GM23338 (cell line): ENCODE data around the gene MTHFD1L. TPM values are rescaled to one million over a fixed set of nuclear protein-coding genes. Genes with fewer than 3 reads are reported as not detected.
A peak's percentile ranks its signal among the peaks of the same experiment; 100 is the strongest.

Source experiments
- ATAC-seq: fragments of 200-7000 bp; cut with Tn5 transposase; 3 replicates; pipeline ENCODE4 v1.9.1; 2020
- DNase-seq: peaks from one replicate; pipeline ENCODE4 v3.0.0-alpha.2; 2015; ENCODE audit warnings: low spot score
- H2AFZ ChIP-seq: fragments of 200-600 bp; sonication (generic); 2 replicates; pipeline ENCODE4 v1.8.0; 2016; ENCODE audit warnings: antibody characterized with exemption, mild to moderate bottlenecking, moderate library complexity
- H3F3A ChIP-seq: fragments of 200-600 bp; sonication (generic); replicated peaks from 2 replicates; pipeline ENCODE4 v1.8.0; 2017; ENCODE audit warnings: antibody characterized with exemption, mixed run types, low read depth
- H3K27ac ChIP-seq: fragments of 200-600 bp; sonication (generic); 2 replicates; pipeline ENCODE4 v1.6.1; 2016; ENCODE audit warnings: low read depth
- H3K27me3 ChIP-seq: fragments of 200-600 bp; sonication (generic); 2 replicates; pipeline ENCODE4 v1.8.0; 2016; ENCODE audit warnings: mild to moderate bottlenecking, mixed run types, moderate library complexity; ENCODE audit not compliant: insufficient read depth
- H3K36me3 ChIP-seq: fragments of 200-600 bp; sonication (generic); 2 replicates; pipeline ENCODE4 v1.8.0; 2016; ENCODE audit warnings: mild to moderate bottlenecking; ENCODE audit not compliant: insufficient read depth
- H3K4me1 ChIP-seq: fragments of 200-600 bp; sonication (generic); 2 replicates; pipeline ENCODE4 v1.8.0; 2016; ENCODE audit warnings: mild to moderate bottlenecking, moderate library complexity; ENCODE audit not compliant: insufficient read depth
- H3K4me2 ChIP-seq: fragments of 200-600 bp; sonication (generic); 2 replicates; pipeline ENCODE4 v1.7.1; 2017; ENCODE audit warnings: mixed run types
- H3K4me3 ChIP-seq: fragments of 200-600 bp; sonication (generic); 2 replicates; pipeline ENCODE4 v1.6.1; 2016; ENCODE audit warnings: mixed run types
- H3K79me2 ChIP-seq: fragments of 200-600 bp; sonication (generic); replicated peaks from 2 replicates; pipeline ENCODE4 v1.8.0; 2017; ENCODE audit warnings: mild to moderate bottlenecking; ENCODE audit not compliant: insufficient read depth
- H3K9me2 ChIP-seq: fragments of 200-600 bp; sonication (generic); 2 replicates; pipeline ENCODE4 v1.8.0; 2017; ENCODE audit not compliant: insufficient read depth
- H4K20me1 ChIP-seq: fragments of 200-600 bp; sonication (generic); replicated peaks from 2 replicates; pipeline ENCODE4 v1.8.0; 2017; ENCODE audit warnings: mild to moderate bottlenecking; ENCODE audit not compliant: insufficient read depth
- H3K27ac Mint-ChIP-seq: 2 replicates; pipeline ENCODE4 v1.8.0; 2020; ENCODE audit warnings: inconsistent platforms, mild to moderate bottlenecking, moderate library complexity, mixed read lengths
- H3K27me3 Mint-ChIP-seq: 3 replicates; pipeline ENCODE4 v1.8.0; 2022; ENCODE audit warnings: low read depth, mild to moderate bottlenecking, moderate library complexity, mixed read lengths, inconsistent platforms; ENCODE audit not compliant: insufficient read depth, poor library complexity
- H3K36me3 Mint-ChIP-seq: 3 replicates; pipeline ENCODE4 v1.8.0; 2021; ENCODE audit warnings: low read depth, mild to moderate bottlenecking, inconsistent platforms, moderate library complexity, mixed read lengths
- H3K4me1 Mint-ChIP-seq: 3 replicates; pipeline ENCODE4 v1.8.0; 2020; ENCODE audit warnings: mild to moderate bottlenecking, inconsistent platforms, mixed read lengths
- H3K4me3 Mint-ChIP-seq: 3 replicates; pipeline ENCODE4 v1.8.0; 2021; ENCODE audit warnings: moderate library complexity, mild to moderate bottlenecking, inconsistent platforms, mixed read lengths
- H3K9me3 Mint-ChIP-seq: 3 replicates; pipeline ENCODE4 v1.8.0; 2020; ENCODE audit warnings: moderate library complexity, mild to moderate bottlenecking, inconsistent platforms, mixed read lengths
- CREB1 ChIP-seq: fragments of 250-450 bp; sonication (Bioruptor Pico); IDR thresholded peaks from 2 replicates; pipeline ENCODE4 v1.5.0; 2020; ENCODE audit warnings: low read depth, mild to moderate bottlenecking, moderate library complexity
- CTCF ChIP-seq, 2 experiments: fragments of 200-600 bp in 1 of 2; sonication (generic) in 1 of 2; conservative IDR thresholded peaks; 2 replicates each; pipeline versions ENCODE4 v1.5.1 to v1.6.1; 2016 to 2017; ENCODE audit warnings: antibody characterized with exemption in 2 of 2, low read depth in 2 of 2, mild to moderate bottlenecking in 2 of 2, moderate library complexity in 1 of 2
- ETS1 ChIP-seq: IDR thresholded peaks from 2 replicates; pipeline ENCODE4 v1.6.1; 2016; ENCODE audit warnings: antibody characterized with exemption
- EZH2 ChIP-seq: fragments of 200-600 bp; sonication (generic); IDR thresholded peaks from one replicate; pipeline ENCODE4 v1.8.0; 2017; ENCODE audit warnings: antibody characterized with exemption, mild to moderate bottlenecking, low read depth; ENCODE audit not compliant: unreplicated experiment
- EZH2phosphoT487 ChIP-seq: fragments of 200-600 bp; sonication (generic); IDR thresholded peaks from one replicate; pipeline ENCODE4 v1.8.1; 2018; ENCODE audit warnings: antibody characterized with exemption; ENCODE audit not compliant: unreplicated experiment
- JUNB ChIP-seq: IDR thresholded peaks from one replicate; pipeline ENCODE4 v1.6.1; 2016; ENCODE audit warnings: antibody characterized with exemption; ENCODE audit not compliant: unreplicated experiment
- NANOG ChIP-seq: IDR thresholded peaks from 2 replicates; pipeline ENCODE4 v1.6.1; 2016; ENCODE audit warnings: antibody characterized with exemption, borderline replicate concordance
- POLR2AphosphoS5 ChIP-seq: IDR thresholded peaks from 2 replicates; pipeline ENCODE4 v1.6.1; 2016; ENCODE audit warnings: antibody characterized with exemption, low read depth
- REST ChIP-seq: IDR thresholded peaks from one replicate; pipeline ENCODE4 v1.6.1; 2018; ENCODE audit warnings: antibody characterized with exemption; ENCODE audit not compliant: unreplicated experiment
- STAT1 ChIP-seq: IDR thresholded peaks from one replicate; pipeline ENCODE4 v1.6.1; 2016; ENCODE audit warnings: antibody characterized with exemption; ENCODE audit not compliant: unreplicated experiment
- ZNF114 ChIP-seq: fragments of 250-450 bp; sonication (Bioruptor Pico); IDR thresholded peaks from 2 replicates; pipeline ENCODE4 v1.5.0; 2020; ENCODE audit warnings: mild to moderate bottlenecking, moderate library complexity
- ZNF331 ChIP-seq: fragments of 250-450 bp; sonication (Bioruptor Pico); IDR thresholded peaks from 2 replicates; pipeline ENCODE4 v1.5.0; 2020; ENCODE audit warnings: low read depth, mild to moderate bottlenecking, moderate library complexity
- polyA plus RNA-seq: library from polyadenylated mRNA; unstranded; fragments of >200 nt; fragmentation: Nextera tagmentation; extraction: Ambion mirVana; gene quantifications from 2 replicates; pipeline ENCODE4 v1.2.1, GENCODE V29; 2016
- total RNA-seq: library from RNA; depleted of rRNA; stranded (reverse); fragments of >200 nt; shearing (Covaris generic); gene quantifications from 2 replicates; pipeline ENCODE4 v1.2.3, GENCODE V29; 2014

MTHFD1L gene
- total and polyA plus RNA-seq, 2 experiments from 2014 or later = 53.2 to 66.8 TPM

DNA sequence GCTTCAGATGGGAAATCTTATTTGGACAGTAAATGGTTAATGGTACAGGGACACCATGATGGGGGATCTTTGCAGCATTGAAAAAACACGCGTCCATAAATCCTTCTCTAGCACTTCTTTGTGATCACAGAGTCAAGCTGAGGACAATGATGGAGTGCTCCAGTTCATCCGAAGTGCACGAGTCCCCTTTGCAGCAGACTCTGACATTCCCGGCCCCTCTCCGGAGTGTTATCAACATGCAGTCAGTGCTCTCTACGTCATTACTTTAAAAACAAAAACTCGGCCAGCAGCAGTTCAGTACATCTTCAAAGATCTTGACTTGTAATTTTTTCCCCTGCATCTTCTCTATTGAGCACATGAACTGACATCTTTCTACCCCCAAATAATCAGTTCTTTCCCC lies 188.8 kb downstream of the MTHFD1L start:
- no peak overlapping the region for H2AFZ ChIP-seq
- H3K4me1 Mint-ChIP-seq = no peaks in the 10 kb centered on the region
- H3K9me2 ChIP-seq = no peaks in the 10 kb centered on the region
- 0 out of 2 replicates have a peak overlapping the region, but pooled peaks have one; percentile 16 for H3K27ac ChIP-seq
- DNase-seq (no peak), ATAC-seq (no peak)
- H3K36me3 ChIP-seq = no peaks in the 10 kb centered on the region; the same call in 1 of the 2 replicates
- H3K36me3 Mint-ChIP-seq = peaks cover 20% of the 10 kb centered on the region
- no peaks in the 10 kb centered on the region for H4K20me1 ChIP-seq
- H3F3A ChIP-seq = no peaks in the 10 kb centered on the region
- no peaks in the 10 kb centered on the region for H3K79me2 ChIP-seq
- H3K27ac Mint-ChIP-seq = no peak overlapping the region
- TF ChIP-seq CREB1 (CRISPR knock-in tag) = no peak
- no peak for TF ChIP-seq ZNF331 (CRISPR knock-in tag)
- TF ChIP-seq POLR2AphosphoS5 = no peak
- TF ChIP-seq JUNB = no peak
- no peaks in the 10 kb centered on the region for H3K4me1 ChIP-seq
- H3K27me3 ChIP-seq = no peaks in the 10 kb centered on the region
- H3K4me3 ChIP-seq = no peak overlapping the region
- H3K4me3 Mint-ChIP-seq = no peak overlapping the region
- peaks cover 1% of the 10 kb centered on the region for H3K27me3 Mint-ChIP-seq
- H3K4me2 ChIP-seq = no peak overlapping the region
- H3K9me3 Mint-ChIP-seq = no peaks in the 10 kb centered on the region

GRCh38 chr6:151056230-151056907 lies 190.9 kb downstream of the MTHFD1L start:
- no peaks in the 10 kb centered on the region; the same call in 1 of the 2 replicates for H3K36me3 ChIP-seq
- no peak overlapping the region for H3K4me3 ChIP-seq
- ATAC-seq = no peak
- H3F3A ChIP-seq = no peaks in the 10 kb centered on the region
- H3K4me1 ChIP-seq = no peaks in the 10 kb centered on the region
- H3K27ac Mint-ChIP-seq = no peak overlapping the region
- no peaks in the 10 kb centered on the region for H3K79me2 ChIP-seq
- no peak overlapping the region for H3K4me2 ChIP-seq
- no peaks in the 10 kb centered on the region for H3K4me1 Mint-ChIP-seq
- peaks cover 5% of the 10 kb centered on the region for H3K27me3 Mint-ChIP-seq
- H3K9me2 ChIP-seq = no peaks in the 10 kb centered on the region; the same call in 1 of the 2 replicates
- H3K27me3 ChIP-seq = no peaks in the 10 kb centered on the region
- no peak overlapping the region for H2AFZ ChIP-seq
- peaks cover 14% of the 10 kb centered on the region for H3K36me3 Mint-ChIP-seq
- H3K9me3 Mint-ChIP-seq = no peaks in the 10 kb centered on the region; the same call in 2 of the 3 replicates
- DNase-seq = no peak
- no peak overlapping the region for H3K27ac ChIP-seq
- H3K4me3 Mint-ChIP-seq = no peak overlapping the region
- no peaks in the 10 kb centered on the region for H4K20me1 ChIP-seq
- TF ChIP-seq POLR2AphosphoS5 (no peak), ZNF331 (CRISPR knock-in tag) (no peak), ZNF114 (CRISPR knock-in tag) (no peak), JUNB (no peak), EZH2phosphoT487 (no peak), NANOG (no peak), REST (no peak), EZH2 (no peak), ETS1 (no peak), CTCF (conservative IDR thresholded peaks at IDR 0.05; ENCODE audit: low read depth in 2 of 2) (no peak), CREB1 (CRISPR knock-in tag) (no peak), STAT1 (no peak)
